ENCODE data around the gene PTGIS. TPM values are rescaled to one million over a fixed set of nuclear protein-coding genes. Genes with fewer than 3 reads are reported as not detected.

The PTGIS gene
- total and polyA plus RNA-seq, 8 donors = 4.9 to 84.8 (median 14.9) TPM

DNA sequence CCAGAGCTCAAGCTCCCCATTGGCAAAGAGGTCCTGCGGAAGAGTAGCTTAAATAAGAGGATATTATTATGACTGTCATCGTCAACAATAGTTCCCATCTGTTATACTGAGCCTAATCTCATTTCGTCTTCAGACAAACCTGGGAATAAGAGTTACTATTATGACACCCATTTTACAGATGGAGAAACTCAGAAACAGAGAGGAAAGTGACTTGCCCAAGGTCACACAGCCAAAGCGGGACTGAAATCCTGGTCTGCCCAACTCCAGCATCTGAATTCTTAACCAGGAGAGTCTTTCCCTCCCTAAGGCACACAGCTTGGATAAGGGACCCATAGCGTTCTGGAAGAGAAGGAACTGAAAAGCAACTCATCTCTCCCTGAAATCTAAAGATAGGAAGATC is 23.4 kb downstream of the PTGIS start:
- intact Hi-C loops (cut with DNase I; ENCODE audit: low total_unique reads) = no loop called here
- 88 to 94% (median 93%) methylated on average over 5 of the region's 5 CpGs for WGBS, 5 donors
- Histone ChIP-seq H3K4me1 (peaks cover 0 to 12% (median 4%) of the 10 kb centered on the region in 4 donors), H3K27me3 (no peaks in the 10 kb centered on the region), H3K9me3 (peaks cover 0 to 6% (median 0%) of the 10 kb centered on the region in 4 donors), H3K36me3 (peaks cover 0 to 45% (median 14%) of the 10 kb centered on the region in 4 donors), H3K27ac (no peak overlapping the region), H3K4me3 (no peak overlapping the region)
- DNase-seq = no peak
- TF ChIP-seq POLR2A (IDR thresholded peaks at IDR 0.05) = no peak
- TF ChIP-seq POLR2AphosphoS5 (IDR thresholded peaks at IDR 0.05) = no peak
- TF ChIP-seq, protein P1, sequence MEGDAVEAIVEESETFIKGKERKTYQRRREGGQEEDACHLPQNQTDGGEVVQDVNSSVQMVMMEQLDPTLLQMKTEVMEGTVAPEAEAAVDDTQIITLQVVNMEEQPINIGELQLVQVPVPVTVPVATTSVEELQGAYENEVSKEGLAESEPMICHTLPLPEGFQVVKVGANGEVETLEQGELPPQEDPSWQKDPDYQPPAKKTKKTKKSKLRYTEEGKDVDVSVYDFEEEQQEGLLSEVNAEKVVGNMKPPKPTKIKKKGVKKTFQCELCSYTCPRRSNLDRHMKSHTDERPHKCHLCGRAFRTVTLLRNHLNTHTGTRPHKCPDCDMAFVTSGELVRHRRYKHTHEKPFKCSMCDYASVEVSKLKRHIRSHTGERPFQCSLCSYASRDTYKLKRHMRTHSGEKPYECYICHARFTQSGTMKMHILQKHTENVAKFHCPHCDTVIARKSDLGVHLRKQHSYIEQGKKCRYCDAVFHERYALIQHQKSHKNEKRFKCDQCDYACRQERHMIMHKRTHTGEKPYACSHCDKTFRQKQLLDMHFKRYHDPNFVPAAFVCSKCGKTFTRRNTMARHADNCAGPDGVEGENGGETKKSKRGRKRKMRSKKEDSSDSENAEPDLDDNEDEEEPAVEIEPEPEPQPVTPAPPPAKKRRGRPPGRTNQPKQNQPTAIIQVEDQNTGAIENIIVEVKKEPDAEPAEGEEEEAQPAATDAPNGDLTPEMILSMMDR (IDR thresholded peaks at IDR 0.05) = no peak
- TF ChIP-seq EP300 (IDR thresholded peaks at IDR 0.05) = no peak

DNA sequence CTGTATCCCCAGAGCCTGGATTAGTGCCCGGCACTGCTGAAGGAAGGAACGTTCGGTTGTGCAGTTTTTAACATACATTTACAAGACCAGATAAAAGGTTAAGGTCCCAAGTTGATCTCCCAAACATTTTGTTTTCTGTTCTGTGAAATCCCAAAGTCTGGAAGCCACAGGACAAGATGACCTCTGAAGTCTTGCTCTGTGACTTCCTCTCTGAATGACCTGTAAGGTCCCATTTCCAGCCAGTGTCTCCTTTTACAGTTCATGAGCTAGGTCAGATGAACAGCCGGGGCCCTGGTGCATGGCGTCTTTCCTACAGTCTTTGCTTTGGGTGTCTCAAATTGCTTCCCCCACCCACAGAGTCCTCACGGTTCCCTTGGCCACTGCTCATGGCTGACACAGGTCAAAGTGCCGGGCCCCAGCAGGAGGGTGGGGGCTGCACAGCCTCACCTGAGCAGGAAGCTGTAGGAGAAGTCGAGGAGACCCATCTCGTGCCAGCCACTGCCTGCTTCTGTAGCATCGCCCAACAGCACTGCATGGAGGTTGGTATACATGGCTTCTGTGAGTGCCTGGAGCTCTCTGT is 24.0 kb downstream of the PTGIS start:
- Histone ChIP-seq H3K36me3 (peaks cover 0 to 51% (median 16%) of the 10 kb centered on the region in 4 donors), H3K27ac (peak overlapping the region in 1 of 5 donors; percentile 22), H3K4me3 (no peak overlapping the region), H3K27me3 (no peaks in the 10 kb centered on the region), H3K4me1 (peaks cover 0 to 12% (median 4%) of the 10 kb centered on the region in 4 donors), H3K9me3 (peaks cover 0 to 6% (median 0%) of the 10 kb centered on the region in 4 donors)
- TF ChIP-seq, protein P1 (IDR thresholded peaks at IDR 0.05) = no peak
- TF ChIP-seq POLR2AphosphoS5 (IDR thresholded peaks at IDR 0.05) (no peak), POLR2A (IDR thresholded peaks at IDR 0.05) (no peak), EP300 (IDR thresholded peaks at IDR 0.05) (no peak)
- intact Hi-C loops (cut with DNase I; ENCODE audit: low total_unique reads) = loop anchor here (2.0 kb wide), 1 partner anchor 65 kb away; no protein-coding TSS in a partner anchor
- WGBS, 5 donors = 71 to 76% (median 73%) methylated on average over 10 of the region's 10 CpGs
- DNase-seq = no peak

DNA sequence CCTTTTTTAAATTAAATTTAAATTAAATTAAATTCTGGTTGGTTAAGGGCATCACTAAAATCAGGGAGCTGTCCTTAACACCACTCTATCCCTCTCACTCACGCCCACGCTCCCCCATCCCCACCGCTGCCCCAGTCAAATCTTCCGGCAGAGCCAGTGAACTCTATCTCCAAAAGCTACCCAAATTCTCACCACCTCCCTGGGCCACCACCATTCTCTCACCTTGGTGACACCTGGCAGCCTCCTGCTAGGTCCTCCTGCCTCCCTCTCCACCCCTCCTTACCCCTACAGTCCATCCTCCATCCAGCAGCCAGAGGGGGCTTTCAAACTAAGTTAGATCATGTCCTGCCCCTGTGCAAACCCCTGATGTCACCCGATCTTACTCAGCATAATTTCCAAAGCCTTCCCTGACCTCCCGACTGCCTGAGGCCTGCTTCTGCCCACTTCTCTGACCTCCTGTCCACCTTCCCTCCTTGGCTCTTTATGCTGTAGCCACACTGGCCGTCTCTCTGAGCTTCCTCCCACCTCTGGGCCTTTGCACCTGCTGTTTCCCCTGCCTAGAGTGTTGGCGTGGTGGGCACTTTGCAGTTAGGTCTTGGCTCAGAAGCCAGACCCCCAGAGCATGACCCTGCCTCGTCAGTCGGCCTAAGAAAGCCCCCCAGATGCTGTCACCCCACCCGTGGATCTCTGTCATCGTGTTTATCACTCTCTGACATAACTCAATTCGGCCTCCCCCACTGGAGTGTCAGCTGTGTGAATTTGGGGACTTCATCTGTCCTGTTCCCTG is 24.7 kb downstream of the PTGIS start:
- H3K27ac ChIP-seq = no peak overlapping the region
- H3K4me1 ChIP-seq = peaks cover 0 to 12% (median 4%) of the 10 kb centered on the region in 4 donors
- peaks cover 0 to 6% (median 0%) of the 10 kb centered on the region in 4 donors for H3K9me3 ChIP-seq
- WGBS, 5 donors = 87 to 91% (median 88%) methylated on average over 13 of the region's 13 CpGs
- no peak overlapping the region for H3K4me3 ChIP-seq
- H3K27me3 ChIP-seq = no peaks in the 10 kb centered on the region
- intact Hi-C loops (cut with DNase I; ENCODE audit: low total_unique reads) = loop anchor here (2.0 kb wide), 1 partner anchor 66 kb away; no protein-coding TSS in a partner anchor
- DNase-seq = no peak
- H3K36me3 ChIP-seq = peaks cover 0 to 56% (median 16%) of the 10 kb centered on the region in 4 donors
- TF ChIP-seq, protein P1 (IDR thresholded peaks at IDR 0.05) = no peak
- no peak for TF ChIP-seq POLR2A (IDR thresholded peaks at IDR 0.05)

DNA sequence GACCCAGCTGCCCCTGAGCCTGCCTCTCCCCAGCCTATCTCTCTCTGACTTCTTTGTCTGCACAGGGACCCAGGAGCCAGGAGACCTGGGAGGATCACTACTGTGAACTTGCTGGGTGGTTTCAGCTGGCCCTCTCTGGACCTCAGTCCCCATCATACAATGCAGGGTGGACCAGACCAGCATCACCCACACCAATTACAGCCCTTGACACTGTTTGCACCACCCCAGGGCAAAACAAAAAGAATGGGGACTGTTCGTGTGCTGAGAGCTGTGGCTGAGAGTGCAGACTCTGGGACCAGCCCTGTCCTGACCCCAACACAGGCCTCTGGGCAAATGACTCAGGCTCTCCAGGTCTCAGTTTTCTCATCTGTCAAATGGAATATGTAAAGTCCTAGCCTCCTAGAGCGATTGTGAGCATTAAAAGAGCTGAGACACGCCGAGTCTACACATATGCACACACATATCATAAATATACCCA is 25.4 kb downstream of the PTGIS start:
- DNase-seq = no peak
- Histone ChIP-seq H3K36me3 (peaks cover 0 to 59% (median 16%) of the 10 kb centered on the region in 4 donors), H3K9me3 (peaks cover 0 to 6% (median 0%) of the 10 kb centered on the region in 4 donors), H3K27me3 (no peaks in the 10 kb centered on the region), H3K4me3 (no peak overlapping the region), H3K4me1 (peaks cover 0 to 12% (median 4%) of the 10 kb centered on the region in 4 donors), H3K27ac (peak overlapping the region in 2 of 5 donors; percentile 20 to 64)
- intact Hi-C loops (cut with DNase I; ENCODE audit: low total_unique reads) = loop anchor here (2.0 kb wide), 1 partner anchor 66 kb away; no protein-coding TSS in a partner anchor
- TF ChIP-seq POLR2A (IDR thresholded peaks at IDR 0.05) = no peak
- no peak for TF ChIP-seq POLR2AphosphoS5 (IDR thresholded peaks at IDR 0.05)
- TF ChIP-seq EP300 (IDR thresholded peaks at IDR 0.05) = no peak
- TF ChIP-seq, protein P1 (IDR thresholded peaks at IDR 0.05) = no peak
- WGBS, 5 donors = 83 to 94% (median 88%) methylated on average over 4 of the region's 4 CpGs
